ENCODE results near the gene BTN1A1.

- TF ChIP-seq POLR2A (IDR thresholded peaks at IDR 0.05) (no peak), CTCF (IDR thresholded peaks at IDR 0.05) (no peak)
Measured at GRCh38 chr6:26536571-26537159, 36.6 kb downstream of the BTN1A1 start.

Measured in right lobe of liver (tissue), 4 donors.